Eye (tissue), 1 donor: ENCODE measurements around the gene ZDHHC11B.
"Not testable (repeated sequence)": the region's sequence is repeated elsewhere in the genome, so short reads cannot be mapped to it uniquely, and the experiment has no call there.

Experiments used
- DNase-seq: peaks from one replicate; pipeline ENCODE4 v3.0.0-alpha.2; 2015

The ZDHHC11B gene

DNA sequence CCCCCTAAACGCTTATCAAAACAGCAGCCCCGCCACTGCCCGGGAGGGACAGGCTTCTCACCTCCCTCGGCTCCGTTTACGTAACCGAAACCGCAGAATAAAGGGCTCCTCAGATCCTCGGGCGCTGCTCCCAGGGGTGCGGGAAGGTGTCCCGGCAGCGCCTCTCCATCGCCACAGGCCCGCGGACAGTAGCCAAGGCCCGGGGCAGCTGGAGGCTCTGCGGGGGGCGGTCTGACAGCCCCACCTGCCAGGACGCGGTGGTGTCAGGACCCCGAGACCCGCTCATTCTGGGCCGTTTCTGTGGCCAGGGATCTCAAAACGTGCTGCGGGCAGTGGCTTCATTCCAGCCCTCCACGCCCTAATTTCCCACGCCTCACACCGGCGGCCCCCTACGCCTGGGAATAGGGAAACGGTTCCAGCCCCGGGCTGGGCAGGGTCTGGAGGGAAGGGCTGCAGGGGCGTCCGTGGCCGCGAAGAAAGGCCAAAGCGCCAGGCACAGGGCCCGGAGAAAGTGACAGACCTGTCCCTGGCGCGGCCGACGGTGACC lies 575 bp downstream of the ZDHHC11B start:
- peak; percentile 83 for DNase-seq

DNA sequence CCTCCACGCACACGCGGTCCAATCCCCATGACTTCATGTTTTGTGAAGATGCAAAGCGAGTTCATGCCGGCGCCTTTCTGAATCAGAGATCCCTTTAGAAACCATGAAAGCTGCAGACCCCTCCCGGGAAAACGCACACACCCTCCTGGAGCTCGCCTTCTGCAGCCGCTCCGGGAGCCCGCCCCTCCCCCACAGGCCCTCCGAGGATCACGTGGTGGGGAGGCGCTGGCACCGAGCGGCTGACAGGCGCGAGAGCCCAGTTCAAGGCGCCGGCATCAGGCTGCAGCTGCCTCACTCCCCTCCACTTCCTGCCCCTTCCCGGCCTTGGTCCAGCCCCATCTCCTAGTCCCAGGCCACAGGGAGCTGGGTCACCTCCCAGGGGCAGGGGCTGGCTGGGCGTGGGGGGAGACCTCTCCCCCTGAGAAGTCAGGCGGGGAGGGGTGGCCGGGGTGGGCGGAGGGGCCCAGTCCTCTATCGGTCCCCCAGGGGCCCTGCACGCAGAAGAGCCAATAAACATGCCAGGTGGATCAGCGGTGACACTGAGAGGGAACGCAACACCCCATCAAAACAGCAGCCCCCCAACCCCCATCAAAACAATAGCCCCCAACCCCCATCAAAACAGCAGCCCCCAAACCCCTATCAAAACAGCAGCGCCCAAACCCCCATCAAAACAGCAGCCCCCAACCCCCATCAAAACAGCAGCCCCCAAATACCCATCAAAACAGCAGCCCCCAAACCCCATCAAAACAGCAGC lies 1.3 kb downstream of the ZDHHC11B start:
- DNase-seq = not testable (repeated sequence)

DNA sequence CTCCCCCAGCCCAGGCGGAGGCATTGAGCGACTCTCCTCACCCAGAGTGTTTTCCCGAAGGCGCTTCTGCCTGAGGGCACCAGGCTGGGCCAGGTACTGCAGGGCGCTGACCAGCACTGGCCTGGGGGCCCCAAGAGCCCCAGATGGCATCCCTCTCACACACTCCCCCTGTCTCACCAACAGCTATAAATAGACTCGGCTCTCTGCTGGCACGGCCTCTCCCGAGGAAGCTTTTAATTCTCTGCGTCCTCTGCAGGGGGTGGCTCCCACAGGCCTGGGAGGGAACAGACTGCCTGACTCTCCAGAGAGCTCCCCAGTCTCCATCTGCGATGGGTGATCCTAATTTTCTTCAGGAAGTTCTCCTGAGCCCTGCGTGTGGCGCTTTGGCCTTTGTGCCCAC lies 2.2 kb downstream of the ZDHHC11B start:
- DNase-seq = not testable (repeated sequence)

DNA sequence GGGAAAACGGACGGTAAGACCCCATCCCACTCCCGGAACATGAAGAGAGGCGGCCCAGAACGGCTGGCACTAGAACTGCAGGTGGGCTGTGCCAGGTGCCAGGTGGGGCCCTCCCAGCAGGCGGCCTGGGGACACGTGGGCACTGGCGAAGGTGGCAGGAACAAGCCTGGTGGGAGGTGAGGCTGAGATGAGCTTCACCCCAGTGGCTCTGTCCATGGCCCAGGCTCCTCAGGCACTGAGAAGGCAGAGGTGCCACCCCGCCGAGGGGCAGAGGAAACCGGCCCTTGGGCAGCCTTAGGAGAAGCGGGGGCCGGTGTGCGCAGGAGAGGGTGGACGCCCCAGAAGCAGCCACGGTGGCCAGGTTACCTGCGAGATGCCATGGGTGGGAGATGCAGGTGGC lies 4.0 kb downstream of the ZDHHC11B start:
- DNase-seq = not testable (repeated sequence)

- DNase-seq = not testable (repeated sequence)
Measured at GRCh38 chr5:778967-779366, 5.6 kb downstream of the ZDHHC11B start.

DNA sequence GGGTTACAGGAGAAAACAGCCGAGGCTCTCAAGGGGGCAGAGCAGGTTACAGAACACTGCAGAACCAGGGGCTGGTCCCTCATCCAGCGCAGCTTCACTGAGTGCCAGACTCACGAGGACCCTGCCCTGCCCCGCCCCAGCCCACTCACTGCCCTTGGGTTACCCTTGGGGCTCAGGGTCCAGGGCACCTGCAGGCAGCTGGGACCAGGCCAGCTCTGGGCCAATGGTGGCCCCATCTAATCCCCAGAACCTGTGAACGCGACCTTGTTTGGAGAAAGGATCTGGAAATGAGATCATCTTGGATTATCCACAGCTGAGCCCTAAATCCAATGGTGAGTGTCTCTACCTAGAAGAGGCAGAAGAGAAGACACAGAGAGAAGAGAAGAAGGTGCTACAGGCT lies 6.1 kb downstream of the ZDHHC11B start:
- not testable (repeated sequence) for DNase-seq

GRCh38 chr5:777756-778161 lies 6.8 kb downstream of the ZDHHC11B start:
- no peak for DNase-seq

GRCh38 chr5:776862-777711 lies 7.4 kb downstream of the ZDHHC11B start:
- DNase-seq = no peak

DNA sequence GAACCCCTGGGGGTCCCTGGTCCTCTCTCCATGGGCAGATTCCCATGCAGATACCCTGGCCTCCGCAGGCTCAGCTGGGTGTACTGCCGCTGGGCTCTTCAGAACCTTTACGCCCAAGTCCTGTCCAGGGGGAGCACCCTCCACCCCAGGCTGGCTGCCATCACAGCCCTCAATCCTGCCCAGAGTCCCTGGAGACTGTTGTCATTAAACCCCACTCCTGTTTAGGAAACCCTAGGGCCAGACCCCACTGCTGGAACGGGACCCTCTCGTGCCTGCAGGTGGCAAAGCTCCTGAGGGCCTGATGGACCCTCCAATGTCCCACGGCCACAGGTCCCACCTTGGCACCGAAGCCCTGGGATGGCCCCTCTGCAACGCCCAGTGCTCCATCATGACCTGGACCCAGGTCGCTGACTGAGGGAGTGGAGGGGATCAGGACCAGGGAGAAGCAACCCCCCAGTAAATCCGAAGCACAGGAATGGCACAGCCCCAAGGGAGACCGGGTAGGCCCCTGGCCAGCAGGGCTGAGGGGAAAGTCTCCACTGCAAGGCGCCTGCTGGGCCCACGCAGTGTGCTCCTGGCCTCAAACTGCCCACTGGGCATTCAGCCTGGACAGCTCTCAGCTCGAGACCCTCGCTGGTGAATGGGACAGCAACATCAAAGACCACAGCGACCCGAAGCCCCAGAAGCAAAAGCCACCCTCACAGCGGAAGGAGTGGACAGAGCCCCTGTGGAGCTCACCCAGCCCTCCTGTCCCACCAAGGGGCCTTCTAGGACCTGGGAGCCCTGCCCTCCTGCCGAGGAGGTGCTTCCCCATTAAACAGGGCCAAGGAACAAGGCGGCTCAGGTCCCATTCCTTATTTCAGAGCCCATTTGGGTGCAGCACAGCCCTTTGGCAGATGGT lies 8.3 kb downstream of the ZDHHC11B start:
- no peak for DNase-seq

- not testable (repeated sequence) for DNase-seq
Measured at GRCh38 chr5:775595-775960, 9.0 kb downstream of the ZDHHC11B start.

GRCh38 chr5:774854-775505 lies 9.5 kb downstream of the ZDHHC11B start:
- DNase-seq = not testable (repeated sequence)

DNA sequence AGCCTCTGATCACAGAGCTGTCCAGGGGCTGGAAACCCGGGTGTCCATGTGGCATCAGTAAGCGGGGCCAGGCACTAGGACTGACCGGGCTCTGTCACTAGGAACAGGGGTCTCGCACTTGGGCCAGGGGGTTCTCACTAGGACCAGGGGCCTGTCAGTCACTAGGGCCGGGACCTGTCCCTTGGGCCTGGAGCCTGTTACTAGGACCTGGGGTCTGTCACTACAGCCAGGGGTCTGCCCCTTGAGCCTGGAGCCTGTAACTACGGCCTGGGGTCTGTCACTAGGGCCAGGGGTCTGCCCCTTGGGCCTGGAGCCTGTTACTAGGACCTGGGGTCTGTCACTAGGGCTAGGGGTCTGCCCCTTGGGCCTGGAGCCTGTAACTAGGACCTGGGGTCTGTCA lies 10.2 kb downstream of the ZDHHC11B start:
- not testable (repeated sequence) for DNase-seq

DNA sequence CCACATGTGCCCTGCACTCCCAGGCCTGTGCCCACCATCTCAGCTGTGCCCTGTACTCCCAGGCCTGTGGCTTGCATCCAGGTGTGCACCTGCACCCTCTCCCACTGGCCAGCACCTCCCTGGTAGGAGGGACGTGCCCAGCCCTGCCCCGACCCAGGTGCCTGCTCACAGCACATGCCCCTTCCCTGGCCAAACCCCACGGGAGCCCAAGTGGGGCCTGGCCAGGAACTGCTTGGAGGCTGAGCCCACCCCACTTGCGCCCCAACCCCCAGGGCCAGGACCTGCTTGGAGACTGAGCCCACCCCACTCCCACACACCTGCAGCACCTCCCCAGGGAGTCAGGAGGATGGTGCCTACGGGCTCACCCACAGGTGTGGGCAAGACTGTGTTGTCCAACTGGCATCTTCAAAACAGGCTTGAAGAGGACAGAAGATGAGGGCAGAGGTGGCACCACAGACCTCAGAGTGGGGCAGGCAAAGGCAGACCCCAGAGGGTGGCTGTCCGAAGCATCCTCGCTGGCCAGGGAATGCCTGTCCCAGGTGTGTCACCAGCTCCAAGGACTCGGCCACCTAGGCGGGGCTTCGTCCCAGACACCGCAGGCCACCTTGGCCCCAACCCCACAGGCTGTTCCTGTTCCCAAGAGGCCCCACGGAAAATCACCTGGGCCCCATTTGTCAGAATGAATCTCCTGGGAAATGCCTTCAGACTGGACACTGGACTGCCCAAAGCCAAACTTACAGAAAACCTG lies 10.8 kb downstream of the ZDHHC11B start:
- no peak for DNase-seq

DNA sequence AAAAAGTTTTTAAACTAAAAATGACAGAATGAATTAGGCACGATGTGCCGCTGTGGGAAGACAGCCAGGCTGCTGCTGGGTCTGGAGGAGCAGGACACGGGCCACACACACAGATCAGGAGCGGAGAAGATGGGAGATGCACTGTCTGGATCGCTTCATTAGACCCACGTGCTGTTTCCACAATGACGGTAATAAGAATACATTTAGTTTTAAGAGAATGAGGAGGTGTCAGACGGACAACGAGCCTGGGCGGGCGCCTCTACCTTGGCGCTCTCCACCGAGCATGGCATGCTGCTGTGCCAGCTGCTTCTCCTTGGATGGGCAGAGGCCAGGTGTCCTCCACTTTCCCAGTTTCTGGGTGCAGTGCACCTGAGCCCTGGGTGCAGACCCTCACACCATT lies 11.6 kb downstream of the ZDHHC11B start:
- DNase-seq = not testable (repeated sequence)

- DNase-seq = not testable (repeated sequence)
Measured at GRCh38 chr5:772547-772890, 12.0 kb downstream of the ZDHHC11B start.

DNA sequence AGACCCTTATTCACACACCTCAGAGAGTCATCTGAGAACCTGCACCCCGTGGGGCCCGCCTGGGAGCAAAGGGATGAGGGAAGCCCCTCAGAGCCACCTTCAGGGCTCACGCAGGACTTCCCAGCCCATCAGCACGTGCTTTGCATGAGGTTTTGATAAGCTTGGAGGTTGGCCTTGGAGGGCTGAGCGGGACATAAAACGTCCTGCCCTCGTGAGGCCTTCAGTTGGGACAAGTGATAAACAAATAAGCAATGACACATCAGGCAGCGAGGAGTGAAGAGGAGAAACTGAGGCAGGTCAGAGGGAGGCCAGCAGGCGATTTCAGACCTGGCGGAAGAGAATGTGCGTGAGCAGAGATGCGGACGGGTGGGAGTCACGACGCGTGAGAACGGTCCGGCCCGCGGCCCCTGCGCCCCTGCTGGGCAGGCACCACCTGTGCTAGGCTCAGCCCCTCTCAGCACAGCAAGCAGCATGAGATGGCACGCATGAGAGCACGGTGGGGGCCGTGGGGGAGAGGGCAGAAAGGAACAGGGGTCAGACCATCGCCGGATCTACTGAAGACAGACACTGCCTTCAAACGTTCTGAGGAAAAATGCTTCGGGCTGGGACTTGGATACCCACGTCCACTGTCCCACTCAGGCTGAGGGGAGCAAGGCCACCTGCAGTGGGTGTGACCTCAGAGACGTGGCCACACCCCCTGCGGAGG lies 12.5 kb downstream of the ZDHHC11B start:
- DNase-seq = not testable (repeated sequence)

DNA sequence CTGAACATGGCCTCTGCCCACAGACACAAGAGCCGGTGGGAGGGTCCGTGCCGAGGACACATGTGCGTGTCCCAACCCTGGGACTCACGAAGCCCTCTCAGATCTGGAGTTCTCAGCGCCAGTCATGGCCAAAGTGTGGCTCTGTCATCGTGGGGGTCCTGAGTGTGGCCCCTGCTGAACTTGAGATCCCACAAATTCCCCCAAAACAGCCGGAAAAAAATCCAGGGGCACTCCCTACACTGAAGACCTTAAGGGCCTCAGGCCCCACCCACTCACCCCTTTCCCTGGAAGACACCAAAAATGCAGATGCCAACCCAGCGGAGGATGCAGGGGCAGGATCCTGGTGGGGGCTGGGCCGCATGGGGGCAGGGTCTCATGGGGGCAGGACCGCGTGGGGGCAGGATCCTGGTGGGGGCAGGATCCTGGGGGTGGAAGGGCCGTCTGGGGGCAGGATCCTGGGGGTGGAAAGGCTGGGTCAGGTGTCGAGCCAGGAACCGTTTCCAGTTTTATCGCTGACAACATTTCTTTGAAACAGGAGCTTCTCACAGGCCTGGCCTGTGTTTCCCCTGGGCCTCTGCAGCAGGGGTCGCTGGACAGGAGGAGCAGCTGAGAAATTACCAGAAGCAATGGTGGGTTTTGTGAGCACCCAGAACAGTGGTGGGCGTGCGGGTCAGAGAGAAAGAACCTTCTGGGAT lies 13.3 kb downstream of the ZDHHC11B start:
- not testable (repeated sequence) for DNase-seq

- not testable (repeated sequence) for DNase-seq
Measured at GRCh38 chr5:770585-770984, 13.9 kb downstream of the ZDHHC11B start.

DNA sequence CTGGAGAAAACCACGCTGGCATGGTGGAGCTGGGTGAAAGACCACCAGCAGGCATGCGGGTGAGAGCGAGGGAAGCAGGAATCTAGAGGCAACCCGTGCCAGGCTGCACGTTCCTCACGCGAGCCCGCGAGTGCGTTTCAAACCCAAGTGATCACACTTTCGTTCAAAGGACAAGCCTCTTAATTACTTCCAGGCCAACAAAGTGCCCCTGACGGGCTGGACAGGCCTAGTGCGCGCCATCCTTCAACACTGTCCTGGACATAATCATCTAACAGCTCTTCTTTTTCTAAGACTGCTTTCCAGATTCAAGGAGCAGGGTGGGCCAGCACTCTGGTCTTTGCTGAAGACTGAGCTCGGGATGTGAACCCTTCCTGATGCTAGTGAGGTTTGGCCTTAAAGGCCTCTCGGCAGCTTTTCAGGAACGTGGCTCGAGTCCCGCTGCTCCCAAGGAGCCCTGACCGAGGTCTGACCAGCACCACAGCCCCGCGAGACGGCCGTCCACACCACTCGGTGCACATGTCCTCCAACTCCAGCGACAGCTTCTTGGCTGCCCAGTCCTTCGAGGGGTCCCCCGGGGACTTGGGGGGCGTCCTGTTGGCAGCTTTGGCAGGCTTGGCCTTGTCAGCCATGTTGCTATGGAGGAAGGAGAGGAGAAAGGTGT lies 14.9 kb downstream of the ZDHHC11B start:
- not testable (repeated sequence) for DNase-seq
